Activated effector memory CD4-positive, alpha-beta T cell treated with Interleukin-2 at 50 U/mL for 16 hours (primary cell): Measurements from ENCODE around the gene RPS3.

Source experiments
- DNase-seq: peaks from one replicate; pipeline ENCODE4 v3.0.0-alpha.2; 2020

RPS3 gene

DNA sequence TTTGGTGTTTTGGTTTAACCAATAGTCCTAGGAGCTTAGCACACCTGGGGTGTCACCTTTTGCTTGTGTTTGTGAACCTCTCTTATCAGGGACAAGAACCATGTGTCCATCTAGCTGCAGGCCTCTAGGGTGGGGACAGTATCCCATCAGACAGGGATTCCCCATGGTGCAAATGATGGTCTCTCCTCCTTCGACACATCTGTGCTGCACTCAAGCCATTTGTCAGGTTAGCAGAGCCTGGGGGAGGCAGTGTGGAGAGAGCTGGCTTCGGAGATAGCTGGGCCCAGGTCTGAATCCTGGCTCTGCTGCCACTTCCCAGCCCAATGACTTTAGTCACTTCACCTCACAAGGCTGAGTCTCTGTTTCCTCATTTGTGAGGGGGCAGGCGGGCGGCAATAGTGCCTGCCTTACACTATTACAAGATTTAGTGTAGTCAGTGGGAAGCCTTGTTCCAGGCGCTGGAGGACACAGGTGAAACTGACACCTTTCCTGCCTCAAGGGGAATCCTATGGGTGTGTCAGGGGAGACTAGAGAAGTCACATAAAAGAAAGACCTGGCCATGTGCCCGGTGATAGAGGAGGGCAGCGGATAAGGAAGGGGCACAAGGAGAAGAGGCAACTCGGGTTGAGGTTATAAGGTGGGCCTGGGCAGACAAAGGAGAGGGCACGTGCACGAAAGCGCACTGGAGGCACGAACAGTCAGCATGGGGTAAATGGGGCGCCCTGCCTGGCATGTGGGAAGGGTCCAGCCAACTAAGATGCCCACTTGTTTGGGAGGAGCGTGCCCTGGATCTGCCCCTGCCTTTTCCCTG is 21.1 kb downstream of the RPS3 start:
- DNase-seq = no peak

DNA sequence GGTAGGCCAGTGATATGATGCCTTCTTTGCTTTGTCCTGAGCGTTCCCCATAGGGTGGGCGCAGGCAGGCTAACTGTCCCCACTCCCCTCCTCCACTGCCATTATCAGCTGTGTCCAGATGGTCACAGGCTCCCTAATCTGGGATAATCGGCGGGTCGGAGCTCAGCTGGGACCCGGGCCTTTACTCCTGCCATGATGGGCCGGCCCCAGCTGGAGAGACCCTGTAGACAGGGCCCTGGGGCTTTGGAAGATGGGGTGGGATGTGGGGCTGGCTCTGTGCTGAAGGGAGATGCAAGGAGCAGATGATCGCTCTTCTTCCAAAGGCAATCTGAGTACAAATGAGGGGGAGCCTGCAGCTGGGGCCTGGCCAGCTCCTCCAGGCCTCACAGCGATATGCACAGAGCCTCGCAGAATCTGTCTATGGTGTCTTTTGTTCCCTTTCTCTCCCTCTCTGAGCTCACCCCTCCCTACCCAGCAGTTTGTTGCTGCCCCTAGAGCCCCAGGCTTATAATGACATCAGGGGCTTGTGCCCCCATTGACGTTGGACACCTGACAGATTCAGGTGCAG is 21.8 kb downstream of the RPS3 start:
- DNase-seq = no peak

GRCh38 chr11:75421902-75422247 is 22.6 kb downstream of the RPS3 start:
- DNase-seq = no peak

DNA sequence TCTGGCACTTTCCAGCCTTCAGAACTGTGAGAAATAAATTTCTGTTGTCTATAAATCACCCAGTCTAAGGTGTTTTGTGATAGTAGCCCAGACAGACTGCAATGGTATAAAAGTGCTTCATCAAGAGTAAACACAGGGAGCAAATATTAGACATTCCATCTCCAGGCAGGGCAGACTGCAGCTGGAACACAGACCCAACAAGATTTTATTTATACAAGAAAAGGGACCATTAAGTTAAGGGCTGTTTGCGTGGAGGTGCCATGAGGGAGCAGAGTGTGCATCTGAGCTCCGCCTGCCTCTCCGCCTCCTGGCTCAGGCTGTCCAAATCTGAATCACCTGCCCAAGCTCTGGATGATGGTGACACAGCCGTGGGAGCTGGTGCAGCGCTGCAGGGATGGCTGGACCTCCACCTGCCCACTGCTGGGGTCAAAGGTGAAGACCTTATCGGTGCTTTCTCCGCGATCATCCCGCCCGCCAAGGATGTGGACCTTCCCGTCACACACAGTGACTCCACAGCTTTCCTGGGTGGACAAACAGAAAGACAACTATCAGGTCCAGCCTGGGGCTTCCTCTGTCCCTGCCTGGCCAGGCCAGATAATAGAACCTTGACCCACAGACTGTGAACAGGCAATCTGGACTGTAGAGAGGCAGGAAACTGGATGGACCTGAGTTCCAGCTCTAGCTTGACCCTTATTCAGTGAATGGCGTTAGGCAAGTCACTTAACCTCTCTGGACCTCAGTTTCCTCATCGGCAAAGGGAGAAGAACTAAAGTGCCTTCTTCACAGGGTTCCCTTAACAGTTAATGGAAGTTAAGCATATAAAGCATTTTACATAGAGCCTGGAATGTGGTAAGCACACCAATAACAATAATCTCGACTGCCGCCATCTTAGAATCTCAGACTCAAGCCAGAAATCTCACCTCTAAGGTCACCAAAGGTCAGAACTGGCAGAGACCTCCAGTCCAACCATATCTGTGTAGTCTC is 23.2 kb downstream of the RPS3 start:
- DNase-seq = no peak

DNA sequence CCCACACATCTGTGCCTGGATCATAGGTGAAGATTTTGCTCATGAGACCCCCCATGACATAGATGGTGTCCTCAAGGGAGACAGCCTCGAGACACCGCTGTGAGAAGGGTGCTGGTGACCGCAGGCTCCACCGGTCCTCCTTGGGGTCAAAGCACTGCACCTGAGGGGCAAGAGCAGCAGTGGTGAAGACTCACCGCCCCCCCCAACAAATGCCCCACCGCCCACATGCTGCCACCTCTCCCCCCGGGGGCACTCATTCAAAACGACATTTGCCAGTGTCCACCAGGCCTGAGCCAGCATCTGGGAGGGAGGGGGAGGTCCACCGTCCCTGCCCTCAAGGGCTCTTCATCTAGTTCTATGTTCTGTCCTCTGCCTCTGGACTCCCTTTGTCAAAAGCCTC is 24.4 kb downstream of the RPS3 start:
- DNase-seq = no peak

- no peak for DNase-seq
These were observed 25.1 kb downstream of the RPS3 start for GRCh38 chr11:75424396-75424795.

DNA sequence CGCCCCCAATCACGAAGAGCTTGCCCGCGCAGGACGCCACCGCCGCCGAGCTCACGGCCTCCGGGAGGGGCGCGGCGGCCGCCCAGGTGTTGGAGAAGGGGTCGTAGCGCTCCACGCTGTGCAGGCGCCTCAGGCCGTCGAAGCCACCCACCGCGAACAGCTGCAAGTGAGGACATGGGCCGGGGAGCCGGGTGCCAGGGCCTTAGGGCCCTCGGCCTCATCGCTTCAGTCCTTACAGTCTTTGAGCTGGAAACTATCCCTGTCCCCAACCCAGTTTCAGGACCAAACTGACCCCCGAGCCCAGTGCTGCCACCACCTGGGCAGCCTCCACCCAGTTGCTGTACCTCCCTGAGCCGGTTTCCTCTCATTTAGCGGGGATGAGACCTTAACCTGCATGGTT is 26.1 kb downstream of the RPS3 start:
- no peak for DNase-seq

DNA sequence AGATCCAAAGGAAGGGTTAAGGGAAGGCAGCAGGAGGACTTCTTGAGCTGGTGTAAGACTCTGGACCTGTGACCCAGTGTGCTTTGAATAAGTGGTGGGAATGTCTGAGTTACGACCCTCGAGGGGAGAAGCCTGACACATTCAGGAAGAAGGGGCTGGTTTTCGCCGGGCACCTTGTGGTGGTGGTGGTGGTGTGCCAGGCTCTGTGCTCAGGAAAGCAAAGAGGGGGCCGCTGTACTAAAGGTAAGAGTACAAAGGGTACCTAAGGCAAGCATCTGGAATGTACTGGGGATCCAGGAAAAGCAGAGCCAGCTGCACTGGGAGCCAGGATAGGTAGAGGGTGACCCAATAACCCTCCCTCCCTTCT is 27.4 kb downstream of the RPS3 start:
- DNase-seq = no peak

DNA sequence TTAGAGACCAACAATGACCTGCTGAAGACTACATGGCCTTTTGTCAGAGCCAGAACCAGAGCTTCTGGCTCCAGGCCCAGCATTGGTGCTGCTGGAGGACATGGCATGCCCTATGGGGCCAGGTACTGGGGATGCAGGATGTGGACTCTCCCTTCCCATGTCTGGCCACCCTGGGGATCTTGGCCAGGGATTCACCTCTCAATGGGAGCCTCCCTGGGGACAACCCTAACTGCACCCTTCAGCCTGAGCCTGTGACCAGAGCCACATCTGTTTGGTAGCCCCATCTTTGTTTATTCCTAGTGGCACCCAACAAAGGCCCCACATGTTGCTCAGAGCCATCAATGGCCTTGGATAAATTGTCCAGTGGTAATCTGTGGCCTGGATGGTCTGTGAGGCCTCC is 27.9 kb downstream of the RPS3 start:
- no peak for DNase-seq

GRCh38 chr11:75428281-75428724 is 29.0 kb downstream of the RPS3 start:
- peak; percentile 37 for DNase-seq

GRCh38 chr11:75428989-75429640 is 29.8 kb downstream of the RPS3 start:
- no peak for DNase-seq

GRCh38 chr11:75429641-75429901 is 30.3 kb downstream of the RPS3 start:
- DNase-seq = no peak

- peak; percentile 62 for DNase-seq
These were observed 30.8 kb downstream of the RPS3 start for GRCh38 chr11:75429902-75430713.

- DNase-seq = no peak
These were observed 31.6 kb downstream of the RPS3 start for GRCh38 chr11:75430714-75431532.

GRCh38 chr11:75431533-75432525 is 32.5 kb downstream of the RPS3 start:
- no peak for DNase-seq

DNA sequence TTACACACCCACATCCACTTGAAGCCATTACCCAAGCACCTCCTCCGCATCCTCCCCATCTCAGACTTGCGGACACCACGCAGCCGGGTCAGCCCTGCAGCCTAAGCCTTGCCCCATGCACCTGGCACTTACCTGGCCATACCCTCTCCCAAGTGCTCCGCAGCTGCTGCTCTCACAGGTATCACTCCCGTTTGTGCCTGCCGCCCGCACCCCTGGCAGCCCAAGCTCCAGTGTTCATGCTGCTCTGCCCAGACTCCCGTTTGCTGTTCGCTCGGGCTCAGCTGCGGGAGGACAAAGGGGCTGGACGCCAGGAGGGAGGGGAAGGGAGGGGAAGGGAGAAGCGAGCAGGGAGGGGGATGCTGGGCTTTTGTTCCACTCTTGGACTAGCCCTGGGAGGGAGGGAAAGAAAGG is 33.6 kb downstream of the RPS3 start, which contains the start of gene KLHL35:
TSS of gene KLHL35 (minus strand) at position 293 of the 411 bp plus-strand sequence. CDS start 2,574 bp downstream, outside the sequence.
- no peak for DNase-seq

GRCh38 chr11:75433443-75433842 is 34.1 kb downstream of the RPS3 start:
- no peak for DNase-seq

DNA sequence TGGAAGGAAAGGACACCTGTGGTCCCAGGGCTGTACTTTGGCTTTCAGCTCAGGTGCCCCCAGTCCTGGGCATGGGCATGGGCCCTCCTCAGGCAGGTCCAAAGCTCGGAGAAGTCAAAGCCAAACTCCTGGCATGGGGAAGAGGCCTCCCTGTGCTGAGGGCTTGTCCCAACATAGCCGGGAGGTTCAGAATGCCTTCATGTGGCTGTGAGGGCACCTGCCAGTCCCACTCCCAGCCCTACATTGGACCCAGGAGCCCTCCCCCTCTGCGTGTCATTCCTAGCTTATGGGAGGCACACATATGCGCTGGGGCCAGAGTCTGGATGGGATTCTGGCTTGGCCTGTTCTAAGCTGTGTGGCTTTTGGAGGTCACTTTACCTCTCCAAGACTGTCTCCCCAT is 34.7 kb downstream of the RPS3 start:
- no peak for DNase-seq

DNA sequence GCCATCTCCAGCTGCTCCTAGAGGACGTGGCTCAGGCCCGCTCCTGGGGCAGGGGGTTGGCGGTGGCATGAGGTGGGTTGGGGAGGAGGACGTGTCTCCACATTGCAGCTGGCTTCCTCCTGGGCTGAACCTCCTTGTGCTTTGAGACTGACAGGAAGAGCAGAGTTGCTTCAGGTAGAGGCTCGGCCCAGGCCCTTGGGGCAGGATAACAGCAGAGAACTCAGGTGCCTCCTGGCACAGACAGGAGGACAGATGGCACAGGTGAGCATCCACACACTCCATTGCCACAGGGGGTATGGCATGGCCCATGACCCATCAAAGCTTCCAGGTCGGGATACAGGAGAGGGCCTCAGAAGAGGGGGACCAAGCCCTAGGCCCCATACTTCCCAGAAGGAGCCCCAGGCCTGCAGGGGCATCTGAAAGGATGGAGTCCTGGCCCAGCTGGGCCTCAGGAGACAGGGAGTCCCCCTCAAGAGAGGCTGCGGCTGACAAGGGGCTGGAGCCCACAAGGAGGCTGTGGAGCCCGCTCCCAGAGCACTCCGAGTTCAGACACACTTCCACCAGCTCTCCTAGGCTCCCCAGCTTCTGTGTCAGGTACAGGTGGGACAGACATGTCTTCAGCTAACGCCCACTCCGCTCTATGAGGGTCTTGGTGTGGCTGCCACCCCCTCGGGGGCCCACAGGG is 35.7 kb downstream of the RPS3 start:
- DNase-seq = no peak

DNA sequence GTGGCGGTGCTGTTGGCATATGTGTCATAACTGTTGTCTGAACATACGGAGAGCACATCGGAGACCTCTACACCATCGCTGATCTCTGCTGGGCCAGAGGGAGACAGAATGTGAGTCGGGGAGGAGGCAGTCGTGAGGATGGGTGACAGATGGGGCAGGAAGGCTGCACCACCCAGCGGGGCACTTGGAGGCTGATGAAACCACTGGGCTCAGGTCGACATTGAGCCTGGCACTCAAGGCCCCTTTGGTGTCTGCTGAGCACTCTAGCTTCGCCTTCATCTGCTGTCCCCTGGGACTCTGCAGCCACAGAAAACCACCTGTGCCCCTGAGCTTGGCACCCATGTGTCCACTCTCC is 36.2 kb downstream of the RPS3 start:
- no peak for DNase-seq
